Common myeloid progenitor, CD34-positive (primary cell): ENCODE data around the gene MAPK14.
"Not testable (repeated sequence)": the region's sequence is repeated elsewhere in the genome, so short reads cannot be mapped to it uniquely, and the experiment has no call there.

ENCODE experiments used
- CTCF ChIA-PET: fragments of 350-600 bp; sonication (Branson Sonifier 250); formaldehyde crosslinking; loops from one replicate; lab custom pipeline; 2021; ENCODE audit warnings: antibody characterized with exemption; lab: Charles Lee
- POLR2A ChIA-PET: fragments of 350-600 bp; sonication (Branson Sonifier 250); formaldehyde crosslinking; loops from one replicate; lab custom pipeline; 2021; ENCODE audit warnings: antibody characterized with exemption; lab: Charles Lee
- DNase-seq, 3 donors: peaks; one replicate each; pipeline versions ENCODE4 v3.0.0 to v3.0.0-alpha.2; 2013
- H3K27ac ChIP-seq, 2 experiments: 1 replicate in 1 of 2; 2 replicates in 1 of 2; pipeline ENCODE4 v1.7.0; 2013; ENCODE audit warnings: inconsistent platforms in 2 of 2, low read length in 2 of 2, mild to moderate bottlenecking in 2 of 2, low read depth in 1 of 2, moderate library complexity in 1 of 2; ENCODE audit not compliant: severe bottlenecking in 2 of 2, insufficient read depth in 1 of 2, poor library complexity in 1 of 2
- H3K27me3 ChIP-seq, 5 experiments: replicated peaks in 2 of 5; 1 replicate in 3 of 5; 2 replicates in 2 of 5; pipeline versions ENCODE4 v1.6.1 to v1.7.0; 2013; ENCODE audit warnings: low read length in 4 of 5, mild to moderate bottlenecking in 2 of 5, moderate library complexity in 2 of 5, inconsistent platforms in 1 of 5; ENCODE audit not compliant: insufficient read depth in 5 of 5, control insufficient read depth in 4 of 5
- H3K36me3 ChIP-seq, 4 experiments: 1 replicate in 2 of 4; 2 replicates in 2 of 4; pipeline versions ENCODE4 v1.6.1 to v1.7.0; 2013; ENCODE audit warnings: low read length in 3 of 4, control low read depth in 1 of 4, mild to moderate bottlenecking in 1 of 4; ENCODE audit not compliant: control insufficient read depth in 4 of 4, insufficient read depth in 4 of 4
- H3K4me1 ChIP-seq, 4 experiments: 1 replicate in 3 of 4; 2 replicates in 1 of 4; pipeline versions ENCODE4 v1.6.1 to v1.7.1; 2013; ENCODE audit warnings: low read length in 3 of 4, mild to moderate bottlenecking in 3 of 4, control low read depth in 1 of 4, inconsistent platforms in 1 of 4, moderate library complexity in 1 of 4; ENCODE audit not compliant: control insufficient read depth in 4 of 4, insufficient read depth in 4 of 4; ENCODE audit errors: control extremely low read depth in 1 of 4
- H3K4me3 ChIP-seq, 7 experiments: 1 replicate in 4 of 7; 2 replicates in 3 of 7; pipeline versions ENCODE4 v1.5.1 to v1.7.0; 2013; ENCODE audit warnings: mild to moderate bottlenecking in 7 of 7, low read length in 6 of 7, moderate library complexity in 6 of 7, inconsistent platforms in 2 of 7, low read depth in 2 of 7, control low read depth in 1 of 7; ENCODE audit not compliant: insufficient read depth in 4 of 7, control insufficient read depth in 1 of 7; ENCODE audit errors: extremely low read depth in 1 of 7
- H3K9me3 ChIP-seq, 5 experiments: 1 replicate in 4 of 5; 2 replicates in 1 of 5; pipeline versions ENCODE4 v1.6.1 to v1.7.1; 2013; ENCODE audit warnings: low read length in 4 of 5, mild to moderate bottlenecking in 2 of 5, inconsistent platforms in 1 of 5, low read depth in 1 of 5, moderate library complexity in 1 of 5; ENCODE audit not compliant: control insufficient read depth in 4 of 5, insufficient read depth in 2 of 5; ENCODE audit errors: control extremely low read depth in 1 of 5
- WGBS: methylation state at CpG from one replicate; pipeline ENCODE4 v1.1.5; 2013; ENCODE audit not compliant: insufficient coverage; 5-methylcytosine and 5-hydroxymethylcytosine counted together

The MAPK14 gene

GRCh38 chr6:36128073-36128472 is 100.5 kb downstream of the MAPK14 start:
- Histone ChIP-seq H3K4me3 (no peak overlapping the region), H3K27me3 (peaks cover 0 to 53% (median 8%) of the 10 kb centered on the region in 5 experiments), H3K4me1 (peaks cover 10 to 40% (median 35%) of the 10 kb centered on the region in 4 experiments), H3K27ac (no peak overlapping the region), H3K36me3 (no peaks in the 10 kb centered on the region), H3K9me3 (no peaks in the 10 kb centered on the region)
- ChIA-PET POLR2A (no interaction called here), CTCF (interaction anchor here (1.0 kb wide), 1 partner anchor 11 kb away, joined by 3 read pairs; no protein-coding TSS in a partner anchor)
- whole genome bisulfite sequencing = 88% methylated on average over 3 of the region's 5 CpGs
- DNase-seq = no peak

- peaks cover 8 to 35% (median 30%) of the 10 kb centered on the region in 4 experiments for H3K4me1 ChIP-seq
- WGBS = 84% methylated on average over 2 of the region's 3 CpGs
- no peaks in the 10 kb centered on the region for H3K9me3 ChIP-seq
- ChIA-PET POLR2A (no interaction called here), CTCF (interaction anchor here (1.0 to 1.5 kb wide), 2 partner anchors 7 to 11 kb away, joined by 3 to 5 read pairs; no protein-coding TSS in a partner anchor)
- no peak overlapping the region for H3K4me3 ChIP-seq
- H3K27me3 ChIP-seq = peaks cover 0 to 55% (median 10%) of the 10 kb centered on the region in 5 experiments
- no peak overlapping the region for H3K27ac ChIP-seq
- no peaks in the 10 kb centered on the region for H3K36me3 ChIP-seq
- no peak for DNase-seq
Observed at GRCh38 chr6:36128793-36129192, 101.2 kb downstream of the MAPK14 start.

- CTCF ChIA-PET = interaction anchor here (0.8 to 1.5 kb wide), 2 partner anchors 8 to 10 kb away, joined by 3 to 5 read pairs; no protein-coding TSS in a partner anchor
- H3K4me3 ChIP-seq, H3K27ac ChIP-seq: not testable (repeated sequence)
Observed at GRCh38 chr6:36129334-36129733, 101.7 kb downstream of the MAPK14 start.

GRCh38 chr6:36129941-36130666 is 102.5 kb downstream of the MAPK14 start, which contains the start of gene MAPK13:
MAPK13 (plus strand) TSS chr6:36130513; CDS start chr6:36130583, 70 bp downstream.
- Histone ChIP-seq H3K4me3 (peak within 1 kb of the TSS in 6 of 7 experiments; percentile 31 to 69 (median 48)), H3K9me3 (no peaks in the 10 kb centered on the region), H3K27ac (no peak within 1 kb of the TSS), H3K27me3 (peaks cover 0 to 53% (median 10%) of the 10 kb centered on the region in 5 experiments), H3K36me3 (no peaks in the 10 kb centered on the region), H3K4me1 (peaks cover 8 to 30% (median 28%) of the 10 kb centered on the region in 4 experiments)
- WGBS = 1% methylated on average over 56 of the region's 59 CpGs
- CTCF ChIA-PET = interaction anchor here (0.8 to 2.6 kb wide), 4 partner anchors 9 to 73 kb away, joined by 3 to 17 read pairs (median 6); no protein-coding TSS in a partner anchor
- no peak for DNase-seq
- POLR2A ChIA-PET = interaction anchor here (0.6 kb wide), 1 partner anchor 1046 kb away, joined by 4 read pairs; no protein-coding TSS in a partner anchor

More at GRCh38 chr6:36129334-36129733, 101.7 kb downstream of the MAPK14 start:
- H3K36me3 ChIP-seq, POLR2A ChIA-PET, DNase-seq, H3K9me3 ChIP-seq: not testable (repeated sequence)
- Histone ChIP-seq H3K27me3 (peaks cover 0 to 55% (median 10%) of the 10 kb centered on the region in 5 experiments), H3K4me1 (peaks cover 8 to 31% (median 28%) of the 10 kb centered on the region in 4 experiments)
- WGBS = 91% methylated on average over 10 of the region's 16 CpGs

- H3K36me3 ChIP-seq = no peaks in the 10 kb centered on the region
- peaks cover 8 to 30% (median 28%) of the 10 kb centered on the region in 4 experiments for H3K4me1 ChIP-seq
- no peaks in the 10 kb centered on the region for H3K9me3 ChIP-seq
- peak in 2 of 3 donors; percentile 40 to 53 for DNase-seq
- ChIA-PET POLR2A (interaction anchor here (0.6 to 1.7 kb wide), 2 partner anchors 9 to 1045 kb away, joined by 4 to 5 read pairs; no protein-coding TSS in a partner anchor), CTCF (interaction anchor here (0.7 to 2.6 kb wide), 8 partner anchors 8 to 228 kb away, joined by 3 to 17 read pairs (median 4); no protein-coding TSS in a partner anchor)
- peak overlapping the region in 5 of 7 experiments; percentile 30 to 69 (median 48) for H3K4me3 ChIP-seq
- H3K27ac ChIP-seq = no peak overlapping the region
- 5% methylated on average over 37 of the region's 52 CpGs for WGBS
- H3K27me3 ChIP-seq = peaks cover 0 to 59% (median 10%) of the 10 kb centered on the region in 5 experiments
Observed at GRCh38 chr6:36130667-36131510, 103.3 kb downstream of the MAPK14 start.

- CTCF ChIA-PET = interaction anchor here (0.7 to 2.6 kb wide), 8 partner anchors 9 to 227 kb away, joined by 3 to 17 read pairs (median 4); no protein-coding TSS in a partner anchor
Observed at GRCh38 chr6:36131511-36132245, 104.1 kb downstream of the MAPK14 start.

More at GRCh38 chr6:36131511-36132245, 104.1 kb downstream of the MAPK14 start:
- DNase-seq = peak; percentile 61 to 89 (median 77)
- POLR2A ChIA-PET = interaction anchor here (0.7 to 1.7 kb wide), 2 partner anchors 10 to 73 kb away, joined by 4 to 5 read pairs; no protein-coding TSS in a partner anchor
- Histone ChIP-seq H3K27me3 (peaks cover 0 to 59% (median 10%) of the 10 kb centered on the region in 5 experiments), H3K4me3 (peak overlapping the region in 3 of 7 experiments; percentile 11 to 69 (median 66)), H3K4me1 (peaks cover 8 to 30% (median 28%) of the 10 kb centered on the region in 4 experiments), H3K36me3 (no peaks in the 10 kb centered on the region), H3K27ac (no peak overlapping the region), H3K9me3 (no peaks in the 10 kb centered on the region)
- 0% methylated on average over 7 of the region's 8 CpGs for WGBS
